Loucy (cell line): ENCODE measurements around the gene EPHB1.

ENCODE experiments used
- EZH2phosphoT487 ChIP-seq: fragments of 200-600 bp; IDR thresholded peaks from 2 replicates; pipeline ENCODE4 v1.6.1; 2018; ENCODE audit warnings: antibody characterized with exemption, mild to moderate bottlenecking, moderate library complexity, borderline replicate concordance
- TF ChIP-seq, protein P1 (sequence below): fragments of 200-600 bp; sonication (generic); conservative IDR thresholded peaks from 2 replicates; pipeline ENCODE4 v1.5.1; 2014; ENCODE audit warnings: mild to moderate bottlenecking, antibody characterized with exemption, low read length

- TF ChIP-seq, protein P1, sequence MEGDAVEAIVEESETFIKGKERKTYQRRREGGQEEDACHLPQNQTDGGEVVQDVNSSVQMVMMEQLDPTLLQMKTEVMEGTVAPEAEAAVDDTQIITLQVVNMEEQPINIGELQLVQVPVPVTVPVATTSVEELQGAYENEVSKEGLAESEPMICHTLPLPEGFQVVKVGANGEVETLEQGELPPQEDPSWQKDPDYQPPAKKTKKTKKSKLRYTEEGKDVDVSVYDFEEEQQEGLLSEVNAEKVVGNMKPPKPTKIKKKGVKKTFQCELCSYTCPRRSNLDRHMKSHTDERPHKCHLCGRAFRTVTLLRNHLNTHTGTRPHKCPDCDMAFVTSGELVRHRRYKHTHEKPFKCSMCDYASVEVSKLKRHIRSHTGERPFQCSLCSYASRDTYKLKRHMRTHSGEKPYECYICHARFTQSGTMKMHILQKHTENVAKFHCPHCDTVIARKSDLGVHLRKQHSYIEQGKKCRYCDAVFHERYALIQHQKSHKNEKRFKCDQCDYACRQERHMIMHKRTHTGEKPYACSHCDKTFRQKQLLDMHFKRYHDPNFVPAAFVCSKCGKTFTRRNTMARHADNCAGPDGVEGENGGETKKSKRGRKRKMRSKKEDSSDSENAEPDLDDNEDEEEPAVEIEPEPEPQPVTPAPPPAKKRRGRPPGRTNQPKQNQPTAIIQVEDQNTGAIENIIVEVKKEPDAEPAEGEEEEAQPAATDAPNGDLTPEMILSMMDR: no peak
- TF ChIP-seq EZH2phosphoT487: no peak
These were observed 109.2 kb downstream of the EPHB1 start for GRCh38 chr3:134904241-134904771.
